A549 (cell line): ENCODE data around the gene ANKRD13D. TPM values are rescaled to one million over a fixed set of nuclear protein-coding genes. Genes with fewer than 3 reads are reported as not detected.

Source experiments
- ATAC-seq, 2 experiments: fragments of 200-7000 bp in 1 of 2; fragments of >200 bp in 1 of 2; cut with Nextera tagmentation in 1 of 2; cut with Tn5 transposase in 1 of 2; 3 replicates each; pipeline versions ENCODE4 v1.8.0 to v1.9.1; 2018 to 2020; ENCODE audit warnings: mild to moderate bottlenecking in 1 of 2, moderate library complexity in 1 of 2
- CTCF ChIA-PET: fragments of 300-600 bp; sonication (Branson Sonifier 250); formaldehyde crosslinking; extraction: SDS; loops from one replicate; lab custom pipeline; 2021; ENCODE audit warnings: antibody characterized with exemption, inconsistent platforms; lab: Yijun Ruan, JAX
- POLR2A ChIA-PET: fragments of 350-600 bp; formaldehyde crosslinking; extraction: SDS; loops from one replicate; lab custom pipeline; 2021; ENCODE audit warnings: antibody characterized with exemption, inconsistent platforms; lab: Yijun Ruan, JAX
- DNase-seq, 2 experiments: peaks; one replicate each; pipeline versions ENCODE4 v3.0.0 to v3.0.0-alpha.2; 2011 to 2016; ENCODE audit warnings: low read depth in 1 of 2, low spot score in 1 of 2
- FAIRE-seq: peaks from 2 replicates; lab custom pipeline; 2011; peaks lifted over from hg19 to GRCh38; lab: Jason Lieb, UNC
- H3K27ac ChIP-seq, 2 experiments: fragments of >200 bp; sonication (Bioruptor Twin); formaldehyde crosslinking; 3 replicates each; pipeline ENCODE4 v1.5.1; 2016 to 2017
- H3K4me1 ChIP-seq: fragments of >200 bp; sonication (Bioruptor Twin); formaldehyde crosslinking; 3 replicates; pipeline ENCODE4 v1.6.1; 2016
- H3K4me2 ChIP-seq: fragments of >200 bp; sonication (Bioruptor Twin); formaldehyde crosslinking; 3 replicates; pipeline ENCODE4 v1.6.1; 2016
- H3K4me3 ChIP-seq: fragments of >200 bp; sonication (Bioruptor Twin); formaldehyde crosslinking; 3 replicates; pipeline ENCODE4 v1.5.1; 2016
- H3K9me3 ChIP-seq: fragments of >200 bp; sonication (Bioruptor Twin); formaldehyde crosslinking; 3 replicates; pipeline ENCODE4 v1.6.1; 2016
- ATOH8 ChIP-seq: fragments of 250-450 bp; sonication (Bioruptor Pico); IDR thresholded peaks from 2 replicates; pipeline ENCODE4 v1.5.0; 2020; ENCODE audit warnings: low read depth, mild to moderate bottlenecking, moderate library complexity
- FOSL2 ChIP-seq, 2 experiments: fragments of 450-650 bp in 1 of 2; fragments of >200 bp in 1 of 2; sonication (Bioruptor Twin) in 1 of 2; formaldehyde crosslinking; IDR thresholded peaks; 2 replicates each; pipeline versions ENCODE4 v1.5.0 to v1.6.1; 2016 to 2020; ENCODE audit warnings: mild to moderate bottlenecking in 1 of 2, moderate library complexity in 1 of 2
- HES2 ChIP-seq: fragments of >200 bp; sonication (Bioruptor Twin); formaldehyde crosslinking; IDR thresholded peaks from 2 replicates; pipeline ENCODE4 v1.6.1; 2016
- HEYL ChIP-seq: fragments of 250-450 bp; sonication (Bioruptor Pico); IDR thresholded peaks from 2 replicates; pipeline ENCODE4 v1.8.0; 2021; ENCODE audit warnings: mild to moderate bottlenecking, moderate library complexity
- MAFK ChIP-seq: fragments of 450-650 bp; IDR thresholded peaks from 2 replicates; pipeline ENCODE4 v1.6.1; 2014; ENCODE audit not compliant: partially characterized antibody
- MYC ChIP-seq: IDR thresholded peaks from 2 replicates; pipeline ENCODE4 v1.6.1; 2012; ENCODE audit warnings: mild to moderate bottlenecking, inconsistent platforms, low read length, improper control_type of control experiment, borderline replicate concordance
- RAD21 ChIP-seq, 2 experiments: fragments of >200 bp in 1 of 2; sonication (Bioruptor Twin) in 1 of 2; formaldehyde crosslinking in 1 of 2; IDR thresholded peaks in 1 of 2; conservative IDR thresholded peaks in 1 of 2; 2 replicates in 1 of 2; 3 replicates in 1 of 2; pipeline ENCODE4 v1.6.1; 2012 to 2018; ENCODE audit warnings: inconsistent platforms in 1 of 2
- SMC3 ChIP-seq: fragments of >200 bp; sonication (Bioruptor Twin); formaldehyde crosslinking; IDR thresholded peaks from 3 replicates; pipeline ENCODE4 v1.6.1; 2018; ENCODE audit warnings: inconsistent platforms
- ZC3H11A ChIP-seq: fragments of 450-650 bp; IDR thresholded peaks from 2 replicates; pipeline ENCODE4 v1.6.1; 2014; ENCODE audit warnings: antibody characterized with exemption, mild to moderate bottlenecking
- WGBS: methylation state at CpG from one replicate; pipeline ENCODE4 v1.1.6; 2017; ENCODE audit errors: missing lambda C conversion rate; 5-methylcytosine and 5-hydroxymethylcytosine counted together
- polyA plus RNA-seq, 4 experiments: library from polyadenylated mRNA; depleted of rRNA in 3 of 4; stranded (reverse); fragments of >200 nt; fragmentation: RNase III in 1 of 4; extraction: RNeasy Plus Mini Kit Qiagen cat#74134 plus additional on column Dnase treatment in 1 of 4; gene quantifications; 2 replicates in 3 of 4; 3 replicates in 1 of 4; pipeline ENCODE4 v1.2.3, GENCODE V29; 2011 to 2017
- TF ChIP-seq, protein P1 (sequence below): IDR thresholded peaks from 2 replicates; pipeline ENCODE4 v1.6.1; 2012; ENCODE audit warnings: low read depth, borderline replicate concordance
- TF ChIP-seq, protein P2 (sequence below): fragments of >200 bp; sonication (Bioruptor Twin); formaldehyde crosslinking; IDR thresholded peaks from 3 replicates; pipeline ENCODE4 v1.5.1; 2016
- TF ChIP-seq, protein P3 (sequence below): IDR thresholded peaks from 2 replicates; pipeline ENCODE4 v1.6.1; 2012
- TF ChIP-seq, protein P4 (sequence below): fragments of 450-650 bp; IDR thresholded peaks from 2 replicates; pipeline ENCODE4 v1.6.1; 2014; ENCODE audit warnings: antibody characterized with exemption

The ANKRD13D gene
- polyA plus RNA-seq, 2 of the 4 experiments (the other 2 are of a cell fraction): 17.0 to 24.2 TPM

DNA sequence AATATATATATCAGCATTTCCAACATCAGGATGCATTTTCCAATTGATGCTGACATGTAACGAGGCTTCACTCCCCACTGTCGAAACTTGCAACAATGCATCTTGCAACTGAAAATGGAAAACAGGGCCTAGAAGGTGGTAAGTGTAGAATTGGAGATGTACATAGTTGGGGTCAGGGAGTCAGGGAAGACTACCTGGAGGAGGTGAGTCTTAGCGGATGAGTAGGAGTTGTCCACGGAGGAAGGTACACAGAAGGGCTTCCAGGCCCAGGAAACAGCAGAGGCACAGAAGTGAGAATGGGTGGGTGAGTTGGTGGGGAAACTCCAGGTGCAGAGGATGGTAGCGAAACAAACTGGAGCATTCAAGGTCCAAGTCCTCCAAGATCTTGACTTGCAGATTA is 24.8 kb upstream of the ANKRD13D start (continued):
- TF ChIP-seq ATOH8 (CRISPR knock-in tag) (no peak), HEYL (CRISPR knock-in tag) (no peak)

DNA sequence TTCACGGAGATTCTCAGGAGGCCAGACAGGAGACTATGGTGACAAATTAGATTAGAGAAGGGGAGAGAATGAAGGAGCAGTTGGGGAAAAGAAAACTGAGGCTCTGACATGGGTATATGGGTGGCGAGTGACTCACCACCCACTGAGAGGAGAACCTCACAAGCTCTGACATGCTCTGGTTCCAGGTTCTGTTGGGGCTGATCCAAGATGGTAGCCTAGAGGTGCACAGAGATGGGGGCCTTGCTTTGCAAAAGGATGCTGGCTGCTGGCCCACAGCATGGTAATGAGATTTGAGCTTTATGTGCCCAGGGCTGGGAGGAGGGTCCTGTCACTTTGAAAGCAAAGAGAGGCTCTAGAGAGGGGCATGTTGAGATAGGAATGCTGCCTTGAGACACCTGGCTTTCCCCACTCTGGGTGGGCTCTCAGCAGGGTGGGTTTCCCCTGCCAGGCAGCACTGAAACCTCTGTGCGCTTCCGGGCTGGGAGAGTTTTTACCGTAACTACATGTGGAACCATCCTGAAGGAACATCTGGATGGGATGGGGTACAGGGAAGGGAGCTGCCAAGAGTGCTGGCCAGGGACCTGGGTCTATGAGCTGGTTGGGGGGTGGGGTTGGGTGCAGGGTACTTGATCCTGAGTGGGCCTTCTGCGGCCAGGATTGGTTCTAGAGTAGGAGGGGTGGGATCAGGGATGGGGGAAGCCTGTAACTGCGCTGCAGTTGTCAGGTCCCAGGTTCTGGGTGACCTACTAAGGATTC is 24.0 kb upstream of the ANKRD13D start:
- no peak overlapping the region for H3K27ac ChIP-seq
- no peak overlapping the region for H3K4me2 ChIP-seq
- TF ChIP-seq FOSL2 (IDR thresholded peaks at IDR 0.05) (no peak), FOSL2 (CRISPR knock-in tag; IDR thresholded peaks at IDR 0.05) (0 out of 2 replicates have a peak, but pooled peaks have one; percentile 8)
- TF ChIP-seq, protein P1, sequence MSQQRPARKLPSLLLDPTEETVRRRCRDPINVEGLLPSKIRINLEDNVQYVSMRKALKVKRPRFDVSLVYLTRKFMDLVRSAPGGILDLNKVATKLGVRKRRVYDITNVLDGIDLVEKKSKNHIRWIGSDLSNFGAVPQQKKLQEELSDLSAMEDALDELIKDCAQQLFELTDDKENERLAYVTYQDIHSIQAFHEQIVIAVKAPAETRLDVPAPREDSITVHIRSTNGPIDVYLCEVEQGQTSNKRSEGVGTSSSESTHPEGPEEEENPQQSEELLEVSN: no peak
- TF ChIP-seq, all 56 proteins: peak for 1
- DNase-seq (no peak), ATAC-seq (no peak), FAIRE-seq (no peak)
- no peaks in the 10 kb centered on the region for H3K9me3 ChIP-seq
- ChIA-PET POLR2A (interaction anchor here (0.6 kb wide), 1 partner anchor 53 kb away, joined by 3 read pairs; no protein-coding TSS in a partner anchor), CTCF (interaction anchor here (0.8 to 4.9 kb wide), 8 partner anchors 12 to 241 kb away, joined by 3 to 178 read pairs (median 4); partner anchors contain the start of gene SSH3)
- H3K4me3 ChIP-seq: no peak overlapping the region
- WGBS: 92% methylated on average over 7 of the region's 7 CpGs
- peaks cover 40% of the 10 kb centered on the region for H3K4me1 ChIP-seq

DNA sequence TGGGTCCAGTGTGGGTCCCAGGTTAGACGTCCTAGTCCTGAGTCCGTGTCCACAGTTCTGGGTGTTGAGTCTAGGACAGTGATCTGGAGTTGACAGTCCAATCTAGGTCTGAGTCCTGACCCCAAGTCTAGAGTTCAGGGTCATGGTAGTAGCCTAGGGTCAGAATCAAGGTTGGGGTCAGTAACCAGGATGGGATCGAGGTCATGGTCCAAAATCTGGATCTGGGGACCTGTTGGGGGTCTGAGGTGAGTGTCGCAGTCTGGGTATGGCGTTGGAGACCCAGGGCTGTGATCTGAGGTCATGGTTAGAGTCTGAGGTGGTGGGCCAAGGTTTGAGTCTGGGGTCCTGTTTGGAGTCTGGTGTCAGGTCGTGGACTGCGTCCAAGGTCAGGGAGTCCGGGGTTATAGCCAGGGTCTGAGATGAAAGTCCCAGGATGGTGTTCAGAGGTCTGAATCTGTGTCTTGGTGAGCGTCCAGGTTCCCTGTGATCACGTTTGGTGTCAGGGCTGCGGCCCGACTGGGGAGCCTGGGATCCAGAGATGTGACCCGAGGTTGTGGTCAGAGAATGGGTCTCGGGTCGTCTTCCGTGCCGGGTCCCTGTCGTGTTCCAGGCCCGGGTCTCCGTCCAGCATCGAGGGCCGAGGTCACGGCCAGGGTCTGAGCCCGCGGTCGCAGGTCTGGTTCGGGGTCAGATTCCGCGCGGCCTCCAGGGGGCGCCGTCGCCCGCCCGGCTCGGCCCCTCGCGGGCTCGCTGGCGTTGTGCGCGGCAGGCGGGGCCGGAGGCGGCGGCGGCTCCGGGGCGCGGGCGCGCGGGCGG is 23.3 kb upstream of the ANKRD13D start:
- peak overlapping the region; percentile 89 for H3K4me3 ChIP-seq
- H3K4me1 ChIP-seq: peaks cover 40% of the 10 kb centered on the region
- ChIA-PET CTCF (interaction anchor here (0.8 to 4.9 kb wide), 12 partner anchors 13 to 240 kb away, joined by 3 to 178 read pairs (median 4); partner anchors contain the start of gene SSH3), POLR2A (interaction anchor here (0.6 to 1.4 kb wide), 4 partner anchors 21 to 52 kb away, joined by 3 to 11 read pairs (median 4); no protein-coding TSS in a partner anchor)
- DNase-seq: peak; percentile 55 to 76
- WGBS: 17% methylated on average over 22 of the region's 54 CpGs
- H3K9me3 ChIP-seq: no peaks in the 10 kb centered on the region
- TF ChIP-seq MAFK (no peak), HES2 (no peak), ZC3H11A (no peak), MYC (peak; percentile 38; the same call in 1 of the 2 replicates), RAD21 (conservative IDR thresholded peaks at IDR 0.05 in 1 of 2, IDR thresholded peaks at IDR 0.05 in 1 of 2) (peak; percentile 51 to 52; a peak in 3 of 5 replicates), SMC3 (peak; percentile 65)
- TF ChIP-seq, protein P2, sequence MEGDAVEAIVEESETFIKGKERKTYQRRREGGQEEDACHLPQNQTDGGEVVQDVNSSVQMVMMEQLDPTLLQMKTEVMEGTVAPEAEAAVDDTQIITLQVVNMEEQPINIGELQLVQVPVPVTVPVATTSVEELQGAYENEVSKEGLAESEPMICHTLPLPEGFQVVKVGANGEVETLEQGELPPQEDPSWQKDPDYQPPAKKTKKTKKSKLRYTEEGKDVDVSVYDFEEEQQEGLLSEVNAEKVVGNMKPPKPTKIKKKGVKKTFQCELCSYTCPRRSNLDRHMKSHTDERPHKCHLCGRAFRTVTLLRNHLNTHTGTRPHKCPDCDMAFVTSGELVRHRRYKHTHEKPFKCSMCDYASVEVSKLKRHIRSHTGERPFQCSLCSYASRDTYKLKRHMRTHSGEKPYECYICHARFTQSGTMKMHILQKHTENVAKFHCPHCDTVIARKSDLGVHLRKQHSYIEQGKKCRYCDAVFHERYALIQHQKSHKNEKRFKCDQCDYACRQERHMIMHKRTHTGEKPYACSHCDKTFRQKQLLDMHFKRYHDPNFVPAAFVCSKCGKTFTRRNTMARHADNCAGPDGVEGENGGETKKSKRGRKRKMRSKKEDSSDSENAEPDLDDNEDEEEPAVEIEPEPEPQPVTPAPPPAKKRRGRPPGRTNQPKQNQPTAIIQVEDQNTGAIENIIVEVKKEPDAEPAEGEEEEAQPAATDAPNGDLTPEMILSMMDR: peak; percentile 79
- TF ChIP-seq, protein P3, sequence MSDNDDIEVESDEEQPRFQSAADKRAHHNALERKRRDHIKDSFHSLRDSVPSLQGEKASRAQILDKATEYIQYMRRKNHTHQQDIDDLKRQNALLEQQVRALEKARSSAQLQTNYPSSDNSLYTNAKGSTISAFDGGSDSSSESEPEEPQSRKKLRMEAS: peak; percentile 28; the same call in 1 of the 2 replicates
- TF ChIP-seq, protein P4, sequence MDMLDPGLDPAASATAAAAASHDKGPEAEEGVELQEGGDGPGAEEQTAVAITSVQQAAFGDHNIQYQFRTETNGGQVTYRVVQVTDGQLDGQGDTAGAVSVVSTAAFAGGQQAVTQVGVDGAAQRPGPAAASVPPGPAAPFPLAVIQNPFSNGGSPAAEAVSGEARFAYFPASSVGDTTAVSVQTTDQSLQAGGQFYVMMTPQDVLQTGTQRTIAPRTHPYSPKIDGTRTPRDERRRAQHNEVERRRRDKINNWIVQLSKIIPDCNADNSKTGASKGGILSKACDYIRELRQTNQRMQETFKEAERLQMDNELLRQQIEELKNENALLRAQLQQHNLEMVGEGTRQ: no peak
- TF ChIP-seq, all 56 proteins: peak for 5
- Histone ChIP-seq H3K4me2 (peak overlapping the region; percentile 66), H3K27ac (peak overlapping the region; percentile 92 to 100; a peak in 5 of 6 replicates)
- ATAC-seq (peak; percentile 60 to 69), FAIRE-seq (no peak)
